Measurements from ENCODE around the gene HMHB1.

The HMHB1 gene

GRCh38 chr5:143812085-143812705 lies at the start of gene HMHB1:
HMHB1 (plus strand) TSS chr5:143812161.
- no peaks in the 10 kb centered on the region for H3K36me3 ChIP-seq (ENCODE audit: control insufficient read depth in 1 of 2, insufficient read depth in 2 of 2, low read length in 2 of 2)
- H3K27ac ChIP-seq (ENCODE audit: low read depth, low read length): no peak within 1 kb of the TSS
- H3K4me1 ChIP-seq (ENCODE audit: control insufficient read depth in 1 of 2, insufficient read depth in 2 of 2, low read length in 2 of 2): no peaks in the 10 kb centered on the region
- no peaks in the 10 kb centered on the region for H3K9me3 ChIP-seq (ENCODE audit: control insufficient read depth in 1 of 2, low read length in 2 of 2)
- no peak within 1 kb of the TSS for H3K9ac ChIP-seq (ENCODE audit: low read depth in 1 of 2, low read length in 2 of 2)
- H3K27me3 ChIP-seq (ENCODE audit: control insufficient read depth in 1 of 2, insufficient read depth in 2 of 2, low read length in 2 of 2): no peaks in the 10 kb centered on the region
- peak within 1 kb of the TSS in 1 of 2 donors; percentile 44 for H3K4me3 ChIP-seq (ENCODE audit: low read depth in 1 of 2, low read length in 2 of 2)

- no peak overlapping the region for H3K4me3 ChIP-seq (ENCODE audit: low read depth in 1 of 2, low read length in 2 of 2)
- H3K27ac ChIP-seq (ENCODE audit: low read depth, low read length): no peak overlapping the region
- no peaks in the 10 kb centered on the region for H3K27me3 ChIP-seq (ENCODE audit: control insufficient read depth in 1 of 2, insufficient read depth in 2 of 2, low read length in 2 of 2)
- H3K36me3 ChIP-seq (ENCODE audit: control insufficient read depth in 1 of 2, insufficient read depth in 2 of 2, low read length in 2 of 2): no peaks in the 10 kb centered on the region
- no peaks in the 10 kb centered on the region for H3K9me3 ChIP-seq (ENCODE audit: control insufficient read depth in 1 of 2, low read length in 2 of 2)
- no peaks in the 10 kb centered on the region for H3K4me1 ChIP-seq (ENCODE audit: control insufficient read depth in 1 of 2, insufficient read depth in 2 of 2, low read length in 2 of 2)
- H3K9ac ChIP-seq (ENCODE audit: low read depth in 1 of 2, low read length in 2 of 2): no peak overlapping the region
Observed at GRCh38 chr5:143762636-143763220, 49.2 kb upstream of the HMHB1 start.

DNA sequence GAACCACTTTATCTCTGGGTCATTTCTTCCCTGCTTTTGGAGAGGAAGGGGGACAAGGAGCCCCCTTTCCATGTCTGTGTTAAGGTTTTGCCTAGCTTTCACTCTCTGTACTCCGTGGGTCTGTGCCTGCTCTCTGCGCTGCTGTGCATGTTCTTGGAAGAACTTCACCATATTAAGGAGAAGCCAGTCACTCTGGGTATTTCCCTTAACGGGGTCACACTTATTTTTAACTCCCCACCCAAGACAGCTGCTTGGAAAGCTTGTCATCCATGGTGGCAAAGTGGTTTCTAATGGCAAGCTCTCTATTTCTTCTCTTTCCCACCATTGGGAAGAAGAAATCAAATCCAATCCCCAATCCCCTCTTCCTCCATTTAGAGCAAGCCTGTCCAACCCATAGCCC lies 44.8 kb upstream of the HMHB1 start:
- no peak overlapping the region for H3K9ac ChIP-seq (ENCODE audit: low read depth in 1 of 2, low read length in 2 of 2)
- no peaks in the 10 kb centered on the region for H3K4me1 ChIP-seq (ENCODE audit: control insufficient read depth in 1 of 2, insufficient read depth in 2 of 2, low read length in 2 of 2)
- no peak overlapping the region for H3K4me3 ChIP-seq (ENCODE audit: low read depth in 1 of 2, low read length in 2 of 2)
- H3K27ac ChIP-seq (ENCODE audit: low read depth, low read length): no peak overlapping the region
- H3K36me3 ChIP-seq (ENCODE audit: control insufficient read depth in 1 of 2, insufficient read depth in 2 of 2, low read length in 2 of 2): no peaks in the 10 kb centered on the region
- no peaks in the 10 kb centered on the region for H3K9me3 ChIP-seq (ENCODE audit: control insufficient read depth in 1 of 2, low read length in 2 of 2)
- H3K27me3 ChIP-seq (ENCODE audit: control insufficient read depth in 1 of 2, insufficient read depth in 2 of 2, low read length in 2 of 2): no peaks in the 10 kb centered on the region

DNA sequence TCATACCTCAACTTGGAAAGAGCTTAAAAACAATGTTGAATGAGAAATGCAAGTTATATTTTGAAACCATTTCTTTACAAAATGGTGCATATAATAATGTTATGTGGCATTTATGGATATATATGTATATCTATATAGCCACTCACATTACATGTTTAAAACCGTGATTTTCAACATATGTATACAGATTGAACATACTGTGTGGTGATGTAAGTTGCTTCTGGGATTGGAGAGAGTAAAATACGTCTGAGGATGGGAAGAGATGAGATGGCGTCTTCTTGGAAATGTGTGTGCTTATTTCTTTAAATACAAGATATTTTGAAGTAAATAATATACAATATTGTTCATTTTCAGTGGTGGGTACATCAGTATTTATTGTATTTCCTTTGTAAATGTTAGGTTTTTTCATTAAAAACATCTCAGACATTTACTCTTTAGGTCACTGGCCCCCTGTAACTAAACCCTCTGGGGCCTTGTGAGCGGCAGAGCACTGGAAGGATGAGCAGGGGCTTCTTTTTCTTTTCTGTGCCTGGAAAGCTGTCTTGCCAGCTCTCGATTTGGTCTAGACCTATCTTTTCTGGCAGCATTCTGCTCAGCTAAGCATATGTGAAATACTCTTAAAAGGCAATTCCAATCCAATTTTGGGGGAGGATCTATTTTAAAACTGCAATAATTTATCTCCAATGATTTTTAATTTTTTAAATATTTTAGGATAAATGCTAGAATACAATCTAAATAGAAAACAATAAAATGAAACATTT lies 42.8 kb upstream of the HMHB1 start:
- Histone ChIP-seq H3K4me3 (ENCODE audit: low read depth in 1 of 2, low read length in 2 of 2) (no peak overlapping the region), H3K27me3 (ENCODE audit: control insufficient read depth in 1 of 2, insufficient read depth in 2 of 2, low read length in 2 of 2) (no peaks in the 10 kb centered on the region), H3K4me1 (ENCODE audit: control insufficient read depth in 1 of 2, insufficient read depth in 2 of 2, low read length in 2 of 2) (no peaks in the 10 kb centered on the region), H3K9ac (ENCODE audit: low read depth in 1 of 2, low read length in 2 of 2) (no peak overlapping the region), H3K27ac (ENCODE audit: low read depth, low read length) (no peak overlapping the region), H3K36me3 (ENCODE audit: control insufficient read depth in 1 of 2, insufficient read depth in 2 of 2, low read length in 2 of 2) (no peaks in the 10 kb centered on the region), H3K9me3 (ENCODE audit: control insufficient read depth in 1 of 2, low read length in 2 of 2) (no peaks in the 10 kb centered on the region)

DNA sequence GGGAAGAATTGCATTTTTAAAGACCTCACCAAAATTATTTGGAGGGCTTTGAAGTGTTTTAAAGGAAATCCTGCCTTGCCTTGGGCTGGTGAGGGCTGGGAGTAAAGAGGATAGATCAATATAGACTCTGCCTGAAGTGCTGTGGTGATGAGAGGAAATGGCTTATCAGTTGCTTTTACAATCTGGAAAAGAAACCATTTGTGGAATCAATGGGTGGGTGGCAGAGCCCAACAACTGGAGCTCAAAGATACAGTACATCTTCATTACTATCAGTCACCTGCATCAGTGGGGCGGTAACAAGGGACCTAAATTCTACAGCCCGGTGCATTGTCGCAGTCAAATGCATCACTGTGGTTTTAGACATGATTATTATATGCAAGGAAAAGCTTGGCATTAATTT lies 41.5 kb upstream of the HMHB1 start:
- Histone ChIP-seq H3K4me1 (ENCODE audit: control insufficient read depth in 1 of 2, insufficient read depth in 2 of 2, low read length in 2 of 2) (no peaks in the 10 kb centered on the region), H3K4me3 (ENCODE audit: low read depth in 1 of 2, low read length in 2 of 2) (no peak overlapping the region), H3K9me3 (ENCODE audit: control insufficient read depth in 1 of 2, low read length in 2 of 2) (no peaks in the 10 kb centered on the region), H3K27me3 (ENCODE audit: control insufficient read depth in 1 of 2, insufficient read depth in 2 of 2, low read length in 2 of 2) (no peaks in the 10 kb centered on the region), H3K27ac (ENCODE audit: low read depth, low read length) (no peak overlapping the region), H3K9ac (ENCODE audit: low read depth in 1 of 2, low read length in 2 of 2) (no peak overlapping the region), H3K36me3 (ENCODE audit: control insufficient read depth in 1 of 2, insufficient read depth in 2 of 2, low read length in 2 of 2) (no peaks in the 10 kb centered on the region)

DNA sequence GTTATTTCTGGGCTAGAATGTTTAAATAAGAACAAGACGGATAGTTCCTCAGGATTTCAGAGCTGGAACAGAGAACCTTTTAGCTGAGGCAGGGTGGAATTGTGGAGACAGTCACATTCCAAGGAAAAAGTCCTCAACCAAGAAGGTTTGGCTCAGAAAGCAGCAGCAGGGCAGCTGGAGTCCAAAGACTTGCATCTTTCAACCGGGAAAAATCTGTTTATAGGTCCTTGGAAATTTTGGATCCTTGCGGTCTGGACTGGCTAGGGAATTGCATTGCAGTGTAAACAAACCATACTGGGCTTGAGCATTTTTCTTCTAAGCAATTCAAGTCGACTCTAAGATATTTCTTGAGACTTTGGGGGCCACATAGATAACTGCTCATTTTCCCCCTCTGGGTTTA lies 40.8 kb upstream of the HMHB1 start:
- Histone ChIP-seq H3K4me1 (ENCODE audit: control insufficient read depth in 1 of 2, insufficient read depth in 2 of 2, low read length in 2 of 2) (no peaks in the 10 kb centered on the region), H3K9ac (ENCODE audit: low read depth in 1 of 2, low read length in 2 of 2) (no peak overlapping the region), H3K36me3 (ENCODE audit: control insufficient read depth in 1 of 2, insufficient read depth in 2 of 2, low read length in 2 of 2) (no peaks in the 10 kb centered on the region), H3K9me3 (ENCODE audit: control insufficient read depth in 1 of 2, low read length in 2 of 2) (no peaks in the 10 kb centered on the region), H3K27ac (ENCODE audit: low read depth, low read length) (no peak overlapping the region), H3K4me3 (ENCODE audit: low read depth in 1 of 2, low read length in 2 of 2) (no peak overlapping the region), H3K27me3 (ENCODE audit: control insufficient read depth in 1 of 2, insufficient read depth in 2 of 2, low read length in 2 of 2) (no peaks in the 10 kb centered on the region)

- Histone ChIP-seq H3K9me3 (ENCODE audit: control insufficient read depth in 1 of 2, low read length in 2 of 2) (no peaks in the 10 kb centered on the region), H3K4me1 (ENCODE audit: control insufficient read depth in 1 of 2, insufficient read depth in 2 of 2, low read length in 2 of 2) (no peaks in the 10 kb centered on the region), H3K4me3 (ENCODE audit: low read depth in 1 of 2, low read length in 2 of 2) (no peak overlapping the region), H3K9ac (ENCODE audit: low read depth in 1 of 2, low read length in 2 of 2) (no peak overlapping the region), H3K36me3 (ENCODE audit: control insufficient read depth in 1 of 2, insufficient read depth in 2 of 2, low read length in 2 of 2) (no peaks in the 10 kb centered on the region), H3K27me3 (ENCODE audit: control insufficient read depth in 1 of 2, insufficient read depth in 2 of 2, low read length in 2 of 2) (no peaks in the 10 kb centered on the region), H3K27ac (ENCODE audit: low read depth, low read length) (no peak overlapping the region)
Observed at GRCh38 chr5:143771602-143772001, 40.4 kb upstream of the HMHB1 start.

- H3K27ac ChIP-seq (ENCODE audit: low read depth, low read length): no peak overlapping the region
- no peak overlapping the region for H3K9ac ChIP-seq (ENCODE audit: low read depth in 1 of 2, low read length in 2 of 2)
- no peaks in the 10 kb centered on the region for H3K27me3 ChIP-seq (ENCODE audit: control insufficient read depth in 1 of 2, insufficient read depth in 2 of 2, low read length in 2 of 2)
- H3K4me1 ChIP-seq (ENCODE audit: control insufficient read depth in 1 of 2, insufficient read depth in 2 of 2, low read length in 2 of 2): no peaks in the 10 kb centered on the region
- no peak overlapping the region for H3K4me3 ChIP-seq (ENCODE audit: low read depth in 1 of 2, low read length in 2 of 2)
- H3K9me3 ChIP-seq (ENCODE audit: control insufficient read depth in 1 of 2, low read length in 2 of 2): no peaks in the 10 kb centered on the region
- no peaks in the 10 kb centered on the region for H3K36me3 ChIP-seq (ENCODE audit: control insufficient read depth in 1 of 2, insufficient read depth in 2 of 2, low read length in 2 of 2)
Observed at GRCh38 chr5:143772621-143773020, 39.3 kb upstream of the HMHB1 start.

- no peak overlapping the region for H3K4me3 ChIP-seq (ENCODE audit: low read depth in 1 of 2, low read length in 2 of 2)
- H3K4me1 ChIP-seq (ENCODE audit: control insufficient read depth in 1 of 2, insufficient read depth in 2 of 2, low read length in 2 of 2): no peaks in the 10 kb centered on the region
- H3K9me3 ChIP-seq (ENCODE audit: control insufficient read depth in 1 of 2, low read length in 2 of 2): no peaks in the 10 kb centered on the region
- H3K36me3 ChIP-seq (ENCODE audit: control insufficient read depth in 1 of 2, insufficient read depth in 2 of 2, low read length in 2 of 2): no peaks in the 10 kb centered on the region
- no peak overlapping the region for H3K27ac ChIP-seq (ENCODE audit: low read depth, low read length)
- no peak overlapping the region for H3K9ac ChIP-seq (ENCODE audit: low read depth in 1 of 2, low read length in 2 of 2)
- no peaks in the 10 kb centered on the region for H3K27me3 ChIP-seq (ENCODE audit: control insufficient read depth in 1 of 2, insufficient read depth in 2 of 2, low read length in 2 of 2)
Observed at GRCh38 chr5:143775258-143775657, 36.7 kb upstream of the HMHB1 start.

DNA sequence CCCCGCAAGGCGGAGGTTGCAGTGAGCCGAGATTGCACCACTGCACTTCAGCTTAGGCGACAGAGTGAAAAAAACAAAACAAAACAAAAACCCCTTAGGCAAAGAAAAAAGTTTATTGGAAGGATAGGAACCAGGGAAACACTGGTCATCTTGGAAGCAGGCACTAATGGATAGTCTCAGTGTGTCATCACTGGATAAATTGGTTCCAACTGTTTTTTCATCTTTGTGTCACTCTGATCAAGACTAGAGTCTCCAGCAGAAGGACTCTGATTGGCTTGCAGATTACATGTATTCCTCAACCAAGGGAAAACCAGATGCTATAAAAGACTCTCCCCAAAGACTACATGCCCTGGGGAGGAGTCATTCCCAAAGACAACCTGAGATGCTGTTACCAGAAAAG lies 35.0 kb upstream of the HMHB1 start:
- Histone ChIP-seq H3K9me3 (ENCODE audit: control insufficient read depth in 1 of 2, low read length in 2 of 2) (no peaks in the 10 kb centered on the region), H3K4me1 (ENCODE audit: control insufficient read depth in 1 of 2, insufficient read depth in 2 of 2, low read length in 2 of 2) (no peaks in the 10 kb centered on the region)

More for the DNA sequence above, 35.0 kb upstream of the HMHB1 start:
- H3K36me3 ChIP-seq (ENCODE audit: control insufficient read depth in 1 of 2, insufficient read depth in 2 of 2, low read length in 2 of 2): no peaks in the 10 kb centered on the region
- no peaks in the 10 kb centered on the region for H3K27me3 ChIP-seq (ENCODE audit: control insufficient read depth in 1 of 2, insufficient read depth in 2 of 2, low read length in 2 of 2)
- H3K27ac ChIP-seq (ENCODE audit: low read depth, low read length): no peak overlapping the region
- no peak overlapping the region for H3K4me3 ChIP-seq (ENCODE audit: low read depth in 1 of 2, low read length in 2 of 2)
- H3K9ac ChIP-seq (ENCODE audit: low read depth in 1 of 2, low read length in 2 of 2): no peak overlapping the region
